Muscle of back (tissue), 11 donors: ENCODE measurements around the gene MYO1F. TPM values are rescaled to one million over a fixed set of nuclear protein-coding genes. Genes with fewer than 3 reads are reported as not detected.
"Not testable (repeated sequence)": the region's sequence is repeated elsewhere in the genome, so short reads cannot be mapped to it uniquely, and the experiment has no call there.

Experiments used
- DNase-seq, 3 donors: peaks; one replicate each; pipeline versions ENCODE4 v3.0.0 to v3.0.0-alpha.2; 2013
- polyA plus RNA-seq, 10 donors: library from polyadenylated mRNA; unstranded; fragments of 120-200 nt; gene quantifications; one replicate each; pipeline ENCODE4 v1.2.1, GENCODE V29; 2013; ENCODE audit not compliant: insufficient read length in 10 of 10

MYO1F gene
- polyA plus RNA-seq, 10 donors: 3.4 to 13.7 (median 5.8) TPM

DNA sequence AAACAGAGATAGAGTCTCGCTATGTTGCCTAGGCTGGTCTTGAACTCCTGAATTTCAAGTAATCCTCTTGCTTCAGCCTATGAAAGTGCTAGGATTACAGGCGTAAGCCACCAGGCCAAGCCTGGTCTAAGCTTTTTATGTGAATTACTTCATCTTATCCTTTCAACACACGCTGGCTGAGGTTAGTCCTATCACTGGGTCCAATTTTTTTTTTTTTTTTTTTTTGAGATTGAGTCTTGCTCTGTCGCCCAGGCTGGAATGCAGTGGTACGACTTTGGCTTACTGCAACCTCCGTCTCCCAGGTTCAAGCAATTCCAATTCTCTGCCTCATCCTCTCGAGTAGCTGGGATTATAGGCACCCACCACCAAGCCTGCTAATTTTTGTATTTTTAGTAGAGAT lies 10.4 kb downstream of the MYO1F start:
- no peak for DNase-seq

DNA sequence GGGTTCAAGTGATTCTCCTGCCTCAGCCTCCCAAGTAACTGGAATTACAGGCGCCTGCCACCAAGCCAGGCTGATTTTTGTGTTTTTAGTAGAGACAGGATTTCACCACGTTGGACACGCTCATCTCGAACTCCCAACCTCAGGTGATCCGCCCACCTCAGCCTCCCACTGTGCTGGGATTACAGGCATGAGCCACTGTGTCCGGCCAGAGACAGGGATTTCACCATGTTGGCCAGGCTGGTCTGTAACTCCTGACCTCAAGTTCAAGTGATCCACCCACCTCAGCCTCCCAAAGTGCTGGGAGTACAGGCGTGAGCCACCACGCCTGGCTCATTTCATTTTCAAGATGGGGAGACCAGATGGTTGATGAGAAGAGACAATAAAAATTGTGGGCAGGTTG lies 12.4 kb downstream of the MYO1F start:
- DNase-seq: not testable (repeated sequence)

DNA sequence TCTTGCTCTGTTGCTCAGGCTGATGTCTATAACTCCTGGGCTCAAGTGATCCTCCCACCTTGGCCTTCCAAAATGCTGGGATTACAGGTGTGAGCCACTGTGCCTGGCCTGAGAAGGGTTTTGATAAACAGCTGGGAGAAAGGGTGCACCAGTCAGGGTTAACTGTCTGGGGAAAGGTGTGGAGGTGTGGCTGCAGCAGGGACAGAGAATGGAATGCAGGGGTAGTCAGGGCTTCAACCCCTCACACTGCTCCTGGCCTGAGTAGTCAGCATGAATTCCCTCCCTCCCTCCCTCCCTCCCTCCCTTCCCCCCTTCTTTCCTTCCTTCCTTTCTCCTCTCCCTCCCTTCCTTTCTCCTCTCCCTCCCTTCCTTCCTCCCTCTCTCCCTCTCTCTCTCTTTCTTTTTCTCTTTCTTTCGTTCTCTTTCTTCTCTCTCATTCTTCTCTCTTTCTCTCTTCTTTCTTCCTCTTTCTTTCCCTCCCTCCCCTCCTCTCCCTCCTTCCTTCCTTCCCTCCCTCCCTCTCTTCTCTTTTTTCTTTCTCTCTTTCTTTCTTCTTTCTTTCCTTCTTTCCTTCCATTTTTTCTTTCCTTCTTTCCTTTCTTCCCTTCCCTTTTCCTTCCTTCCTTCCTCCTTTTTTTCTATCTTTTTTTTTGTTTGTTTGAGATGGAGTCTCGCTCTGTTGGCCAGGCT lies 16.0 kb downstream of the MYO1F start:
- no peak for DNase-seq

DNA sequence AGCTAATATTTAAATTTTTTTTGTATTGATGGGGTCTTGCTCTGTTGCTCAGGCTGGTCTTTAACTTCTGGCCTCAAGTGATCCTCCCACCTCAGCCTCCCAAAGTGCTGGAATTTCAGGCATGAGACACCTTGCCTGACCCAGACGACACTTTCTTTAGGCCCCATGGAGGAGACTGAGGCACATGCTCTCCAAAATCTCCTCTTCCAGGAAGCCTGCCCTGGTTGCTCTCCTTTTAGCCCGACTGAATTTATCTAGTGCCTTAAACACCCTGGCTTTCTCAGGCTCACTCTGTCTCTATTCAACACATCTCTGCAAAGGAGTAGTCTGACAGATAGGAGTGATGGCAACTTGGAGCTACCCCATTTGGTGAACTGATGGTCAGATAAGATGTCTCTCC lies 18.9 kb downstream of the MYO1F start:
- DNase-seq: no peak

DNA sequence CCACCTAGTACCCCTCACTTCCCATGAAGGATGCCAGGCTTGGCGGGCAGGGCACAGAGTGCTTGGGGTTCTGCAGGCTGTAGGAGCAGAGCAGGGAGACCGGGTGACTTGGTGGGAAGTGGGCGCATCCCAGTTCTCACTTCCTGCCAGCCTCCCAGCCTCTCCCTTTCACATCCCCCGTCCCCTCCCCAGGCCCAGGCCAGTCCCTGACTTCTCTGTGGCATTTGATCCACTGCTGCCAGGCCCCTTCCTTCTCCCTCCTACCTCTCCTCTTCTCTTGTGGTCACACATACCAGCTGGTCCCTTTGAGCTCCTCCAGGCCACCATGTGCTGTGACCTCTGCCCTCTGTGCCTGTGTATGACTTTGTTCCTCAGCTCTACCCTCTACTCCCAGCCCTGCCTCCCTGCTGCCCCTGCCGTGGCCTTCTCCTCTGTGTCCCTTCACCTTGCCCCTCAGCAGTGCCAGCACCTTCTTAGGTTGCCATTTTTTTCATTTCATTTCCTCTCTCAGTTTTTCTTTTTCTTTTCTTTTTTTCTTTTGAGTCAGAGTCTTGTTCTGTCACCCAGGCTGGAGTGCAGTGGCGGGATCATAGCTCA lies 19.5 kb downstream of the MYO1F start:
- DNase-seq: no peak

DNA sequence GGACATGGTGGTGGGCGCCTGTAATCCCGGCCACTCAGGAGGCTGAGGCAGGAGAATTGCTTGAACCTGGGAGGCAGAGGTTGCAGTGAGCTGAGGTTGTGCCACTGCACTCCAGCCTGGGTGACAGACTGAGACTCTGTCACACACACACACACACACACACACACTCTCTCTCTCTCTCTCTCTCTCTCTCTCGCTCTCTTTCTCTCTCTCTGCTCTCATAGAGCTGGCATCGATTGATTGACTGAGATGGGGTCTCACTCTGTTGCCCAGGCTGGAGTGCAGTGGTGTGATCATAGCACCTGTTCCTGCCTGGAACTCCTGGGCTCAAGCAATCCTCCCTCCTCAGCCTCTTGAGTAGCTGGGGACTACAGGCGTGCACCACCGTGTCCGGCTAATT lies 23.5 kb downstream of the MYO1F start:
- not testable (repeated sequence) for DNase-seq

DNA sequence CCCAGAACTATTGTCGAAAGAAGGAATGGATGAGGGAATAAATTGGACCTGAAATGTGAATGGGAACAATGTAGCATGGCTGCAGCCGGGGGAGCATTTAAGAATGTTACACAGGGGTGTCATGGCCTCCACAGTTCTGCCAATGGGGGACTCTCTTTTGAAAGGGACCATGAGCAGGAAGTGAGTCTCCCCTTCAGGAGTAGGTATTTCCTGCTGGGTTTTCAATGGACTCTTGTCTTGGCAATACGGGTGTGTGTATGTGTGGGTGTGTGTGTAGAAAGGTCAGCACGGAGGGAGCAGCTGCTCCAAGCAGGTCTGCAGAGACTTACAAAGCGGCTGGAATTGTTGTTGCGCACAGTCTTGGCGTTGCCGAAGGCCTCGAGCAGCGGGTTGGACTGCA lies 24.4 kb downstream of the MYO1F start:
- peak in 2 of 3 donors; percentile 15 to 32 for DNase-seq

DNA sequence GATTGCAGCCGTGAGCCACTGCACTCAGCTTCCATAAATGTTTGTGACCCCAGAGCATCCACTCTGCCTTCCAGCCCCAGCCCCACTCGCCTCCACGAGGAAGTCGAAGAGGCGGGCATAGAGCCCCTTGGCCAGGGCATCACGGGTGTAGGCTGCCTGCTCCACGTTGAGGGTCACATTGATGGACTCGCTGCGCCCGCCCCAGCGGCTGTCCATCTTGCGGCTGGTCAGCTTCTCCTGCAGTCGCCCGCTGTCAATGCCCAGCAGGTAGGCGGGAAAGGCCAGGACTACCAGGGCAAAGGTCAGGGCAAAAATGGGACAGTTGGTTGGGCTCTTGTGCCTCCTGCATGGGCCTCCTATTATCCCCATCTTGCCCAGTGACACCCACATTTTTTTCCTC lies 27.2 kb downstream of the MYO1F start:
- DNase-seq: no peak

DNA sequence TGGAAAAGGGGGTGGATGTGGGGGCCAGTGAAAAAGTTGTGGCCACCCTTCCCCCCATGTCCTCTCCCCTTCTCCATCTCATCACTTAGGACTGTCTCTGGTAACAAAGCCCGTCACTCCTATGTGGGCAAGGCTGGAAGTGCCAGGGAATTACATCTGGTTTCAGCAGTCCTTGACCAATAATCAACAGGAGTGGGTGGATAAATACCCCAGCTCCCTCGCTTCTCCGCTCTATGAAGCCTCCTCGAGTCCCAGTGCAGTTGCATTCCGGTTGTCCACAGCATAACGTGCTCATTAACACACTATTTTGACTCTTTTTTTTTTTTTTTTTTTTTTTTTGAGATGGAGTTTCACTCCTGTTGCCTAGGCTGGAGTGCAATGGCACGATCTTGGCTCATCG lies 31.5 kb downstream of the MYO1F start:
- no peak for DNase-seq

DNA sequence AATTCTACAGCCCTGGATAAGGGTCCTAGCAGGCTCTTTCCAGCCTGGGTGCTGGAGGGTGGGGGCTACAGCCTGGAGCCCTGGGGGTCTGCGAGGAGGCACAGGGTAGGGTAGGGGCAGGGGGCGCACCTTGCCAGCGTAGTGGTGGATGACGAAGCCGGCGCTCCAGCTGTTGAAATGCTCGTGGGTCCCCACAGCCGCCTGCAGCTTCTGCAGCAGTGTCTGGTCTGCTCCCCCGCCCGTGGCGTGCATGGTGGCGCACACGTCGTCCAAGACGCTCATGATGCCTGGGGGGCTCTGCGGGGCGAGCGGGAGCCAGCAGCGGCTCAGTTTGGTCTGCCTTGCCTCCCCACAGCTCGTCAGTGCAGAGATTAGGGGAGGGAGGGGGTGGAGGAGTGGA lies 33.1 kb downstream of the MYO1F start:
- DNase-seq: no peak

DNA sequence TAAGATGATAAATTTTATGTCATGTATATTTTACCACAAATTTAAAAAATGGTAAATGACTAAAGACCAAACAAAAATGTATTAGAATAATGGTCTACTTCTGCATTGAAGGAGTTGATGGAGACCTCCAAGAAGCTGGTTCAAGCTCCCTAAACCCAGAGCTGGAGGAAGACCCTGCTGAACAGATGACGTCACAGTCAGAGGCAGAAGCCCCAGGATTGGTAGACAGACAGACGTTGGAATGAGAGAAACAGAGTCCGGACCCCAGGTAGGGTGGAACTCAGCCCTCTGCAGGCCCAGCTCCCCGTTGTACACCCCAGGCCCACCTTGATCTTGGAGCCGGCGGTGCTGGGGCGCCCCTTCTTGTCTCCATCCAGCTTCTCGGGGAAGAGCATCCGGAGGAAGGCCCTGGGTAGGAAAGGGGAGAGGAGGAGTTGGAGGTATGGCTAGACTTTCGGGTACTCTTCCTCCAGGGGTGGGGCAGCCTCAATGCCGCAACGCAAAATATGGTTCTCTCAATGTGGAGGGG lies 37.6 kb downstream of the MYO1F start:
- DNase-seq: no peak

DNA sequence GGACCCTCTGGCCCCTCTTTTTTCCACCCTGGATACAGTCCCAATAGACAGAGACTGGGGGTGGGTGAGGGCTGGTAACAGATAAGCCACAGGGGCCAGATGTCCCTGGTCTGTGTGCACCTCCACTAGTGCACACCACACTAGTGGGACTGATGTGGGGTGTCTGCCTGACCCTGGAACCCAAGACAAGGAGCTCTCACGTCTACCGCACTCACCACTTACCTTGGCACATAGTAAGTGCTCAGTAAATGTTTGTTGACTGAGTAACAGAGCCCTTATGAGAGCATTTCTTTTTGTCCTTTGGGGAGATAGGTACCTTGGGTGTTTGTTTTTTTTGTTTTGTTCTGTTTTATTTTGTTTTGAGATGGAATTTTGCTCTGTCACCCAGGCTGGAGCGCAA lies 40.1 kb downstream of the MYO1F start:
- DNase-seq: no peak

DNA sequence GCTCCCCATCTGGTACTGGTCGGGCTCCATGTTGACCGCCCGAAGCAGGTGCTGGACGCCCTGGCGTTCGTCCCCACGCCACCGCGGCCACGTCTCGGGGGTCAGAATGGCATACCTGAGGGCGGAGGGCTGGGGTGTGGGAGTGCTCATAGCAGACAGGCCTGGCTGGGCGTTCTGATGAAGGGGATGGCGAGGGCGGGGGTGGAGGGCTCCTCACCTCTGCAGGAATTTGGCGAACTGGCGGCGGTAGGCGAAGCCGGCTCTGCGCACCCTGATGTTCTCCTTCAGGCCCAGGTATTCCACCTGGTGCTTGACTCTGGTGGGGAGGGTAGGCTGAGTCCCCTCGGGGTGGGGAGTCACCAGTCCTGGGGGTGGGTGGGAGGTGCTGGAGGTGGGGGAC lies 41.0 kb downstream of the MYO1F start:
- DNase-seq: no peak

DNA sequence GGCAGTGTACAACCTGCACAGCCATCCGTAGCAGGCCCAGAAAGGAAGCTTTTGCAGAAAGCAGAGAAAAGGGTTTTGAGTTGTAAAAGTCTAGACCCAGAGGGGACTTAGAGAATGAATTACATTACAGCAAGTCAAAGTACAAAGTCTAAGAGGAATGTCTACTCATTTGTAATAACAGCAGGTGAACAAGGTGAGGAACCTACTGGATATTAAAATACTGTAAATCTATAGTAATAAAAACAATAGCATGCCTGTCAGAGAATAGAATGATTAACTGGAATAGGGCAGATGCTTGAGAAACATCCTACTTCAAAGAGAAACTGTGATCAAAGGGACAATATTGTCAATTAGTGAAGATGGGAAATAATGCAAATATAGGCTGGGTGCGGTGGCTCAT lies 45.0 kb downstream of the MYO1F start:
- no peak for DNase-seq

DNA sequence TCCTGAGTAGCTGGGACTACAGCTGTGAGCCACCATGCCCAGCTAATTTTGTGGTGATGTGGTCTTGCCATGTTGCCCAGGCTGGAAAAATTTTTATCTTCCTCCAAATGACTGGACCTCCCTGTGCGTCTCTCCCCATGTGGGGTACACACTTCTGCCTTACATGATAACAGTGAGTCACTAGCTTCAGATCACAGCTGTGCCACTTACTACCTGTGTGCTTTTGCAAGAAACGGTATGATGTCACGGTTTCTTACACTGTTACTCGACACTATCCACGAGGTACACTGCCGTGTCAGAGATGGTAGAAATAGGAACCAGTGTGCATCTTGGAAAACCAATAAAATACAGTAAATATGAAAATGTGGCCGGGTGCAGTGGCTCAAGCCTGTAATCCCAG lies 45.8 kb downstream of the MYO1F start:
- no peak for DNase-seq

DNA sequence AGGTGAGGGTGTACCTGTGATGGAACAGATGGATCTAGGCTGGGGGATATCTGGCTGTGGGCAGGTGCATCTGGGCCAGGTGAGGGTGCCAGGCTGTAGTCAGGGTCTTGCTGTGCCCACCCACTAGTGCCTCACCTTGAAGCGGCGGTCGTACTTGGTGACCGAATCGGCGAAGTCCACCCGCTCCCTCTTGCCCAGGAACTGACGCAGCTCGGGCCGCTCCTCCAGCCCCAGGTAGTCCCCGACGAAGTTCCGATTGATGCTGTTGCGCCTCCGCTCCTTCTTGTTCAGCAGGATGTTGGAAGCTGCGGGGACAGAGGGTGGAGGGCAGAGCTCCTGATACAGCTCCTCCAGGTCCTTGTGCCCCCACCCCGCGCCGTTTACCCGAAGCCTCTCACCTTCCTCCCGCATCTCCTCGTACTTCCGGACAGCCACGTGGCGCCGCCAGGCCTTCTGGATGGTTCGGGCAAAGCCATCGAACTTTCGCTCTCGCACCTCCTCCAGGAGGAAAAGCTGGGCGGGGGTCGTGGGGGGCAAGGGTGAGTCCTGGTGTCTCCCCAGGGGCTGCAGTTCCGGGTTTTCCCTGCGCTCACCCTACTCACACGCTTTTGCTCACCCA lies 47.1 kb downstream of the MYO1F start:
- DNase-seq: no peak

DNA sequence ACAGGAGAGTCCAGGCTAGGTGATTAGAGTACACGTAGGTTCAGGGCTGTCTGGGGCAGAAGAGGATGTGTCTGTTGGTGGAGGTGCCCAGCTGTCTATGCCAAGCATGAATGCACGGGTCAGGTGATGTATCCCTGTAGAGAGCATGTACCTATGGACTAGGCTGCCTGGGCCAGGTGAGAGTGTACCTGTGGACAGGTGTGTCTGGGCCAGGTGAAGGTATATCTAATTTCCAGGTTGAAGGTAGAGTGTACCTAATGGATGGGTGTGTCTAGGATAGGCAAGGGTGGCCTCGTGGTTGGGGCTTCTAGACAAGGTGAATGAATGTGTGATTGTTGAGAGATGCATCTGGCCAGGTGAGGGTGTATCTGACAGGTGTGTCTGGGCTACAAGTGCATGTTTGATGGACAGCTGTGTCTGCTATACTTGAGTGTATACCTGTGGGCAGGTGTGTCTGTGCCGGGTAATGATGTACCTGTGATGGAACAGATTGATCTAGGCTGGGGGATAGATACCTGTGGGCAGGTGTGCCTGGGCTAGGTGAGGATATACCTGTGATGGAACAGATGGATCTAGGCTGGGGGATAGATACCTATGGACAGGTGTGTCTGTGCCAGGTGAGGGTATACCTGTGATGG lies 47.8 kb downstream of the MYO1F start:
- DNase-seq: no peak

DNA sequence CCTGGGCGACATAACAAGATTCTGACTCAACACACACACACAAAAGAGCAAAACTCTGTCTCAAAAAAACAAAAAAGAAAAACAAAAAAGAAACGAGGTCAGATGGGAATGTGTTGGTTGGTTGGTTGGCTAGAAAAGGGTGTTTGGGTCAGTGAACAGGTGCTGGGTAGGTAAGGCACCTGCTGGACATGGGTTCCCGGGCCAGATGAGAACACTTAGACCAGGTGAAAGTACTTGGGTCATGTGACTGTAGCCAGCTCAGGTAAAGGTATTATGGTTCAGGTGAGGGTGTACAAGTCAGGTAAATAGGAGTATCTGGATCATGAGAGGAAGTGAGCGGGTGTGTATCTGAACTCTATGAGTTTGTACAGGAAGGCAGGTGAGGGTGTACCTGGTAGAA lies 48.7 kb downstream of the MYO1F start:
- no peak for DNase-seq

DNA sequence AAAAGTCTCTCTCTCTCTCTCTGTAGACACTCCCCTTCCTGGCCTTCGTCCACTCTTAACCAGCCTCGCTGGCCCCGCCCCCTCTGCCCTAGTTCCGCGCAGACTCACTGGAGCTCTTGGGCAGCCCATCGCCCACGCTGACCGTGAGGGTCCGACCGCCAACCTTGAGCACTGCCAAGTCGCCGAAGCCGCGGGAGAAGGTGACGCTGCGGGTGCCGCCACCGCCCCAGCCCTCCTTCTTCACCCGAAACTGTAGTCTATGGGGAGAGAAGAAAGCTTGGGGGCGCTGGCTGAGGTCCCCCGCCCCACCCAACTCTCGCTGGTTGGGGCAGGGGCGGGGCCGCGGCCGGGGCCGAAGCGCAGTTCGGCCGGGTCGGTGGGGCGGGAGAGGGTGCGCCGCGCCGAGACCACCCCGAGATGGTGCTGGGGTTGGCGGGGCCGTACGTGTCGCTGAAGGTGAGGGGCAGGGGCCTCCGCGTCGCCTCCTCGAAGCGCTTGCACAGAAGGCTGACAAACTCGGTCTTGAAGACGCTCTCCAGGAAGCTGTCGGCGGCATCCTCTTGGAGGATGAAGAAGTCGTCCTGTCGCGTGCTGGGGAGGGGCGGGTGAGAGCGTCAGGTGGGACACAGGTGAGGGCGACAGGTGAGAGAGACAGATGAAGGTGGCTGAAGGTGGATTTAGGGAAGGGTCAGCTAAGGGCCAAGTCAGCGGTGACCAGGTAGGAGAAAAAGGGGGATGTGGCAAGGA lies 50.7 kb downstream of the MYO1F start:
- DNase-seq: peak; percentile 94 to 97 (median 94)

DNA sequence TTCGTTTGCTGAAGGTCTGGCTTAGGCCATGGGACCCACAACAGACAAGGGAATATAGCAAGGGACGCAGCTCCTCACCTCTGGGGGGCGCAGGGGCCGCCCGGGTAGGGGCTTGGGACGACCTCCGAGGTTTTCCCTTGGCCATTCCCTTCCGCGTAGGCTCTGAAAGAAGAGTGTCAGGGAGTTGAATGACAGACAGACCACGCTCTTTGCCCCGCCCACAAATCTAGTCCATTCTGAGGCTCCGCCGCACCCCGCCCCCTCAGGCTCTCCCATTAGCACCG lies 51.9 kb downstream of the MYO1F start:
- no peak for DNase-seq

DNA sequence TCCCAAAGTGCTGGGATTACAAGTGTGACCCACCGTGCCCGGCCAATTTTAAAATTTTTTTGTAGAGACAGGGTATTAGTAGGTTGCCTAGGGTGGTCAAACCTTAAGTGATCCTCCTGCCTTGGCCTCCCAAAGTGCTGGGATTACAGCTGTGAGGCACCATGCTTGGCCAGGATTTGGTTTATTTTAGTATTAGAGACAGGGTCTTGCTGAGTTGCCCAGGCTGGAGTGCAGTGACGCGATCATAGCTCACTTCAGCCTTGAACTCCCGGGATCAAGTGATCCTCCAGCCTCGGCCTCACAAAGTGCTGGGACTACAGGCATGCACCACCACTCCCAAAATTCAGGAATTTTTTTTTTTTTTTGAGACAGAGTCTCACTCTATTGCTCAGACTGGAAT lies 57.9 kb downstream of the MYO1F start:
- no peak for DNase-seq

DNA sequence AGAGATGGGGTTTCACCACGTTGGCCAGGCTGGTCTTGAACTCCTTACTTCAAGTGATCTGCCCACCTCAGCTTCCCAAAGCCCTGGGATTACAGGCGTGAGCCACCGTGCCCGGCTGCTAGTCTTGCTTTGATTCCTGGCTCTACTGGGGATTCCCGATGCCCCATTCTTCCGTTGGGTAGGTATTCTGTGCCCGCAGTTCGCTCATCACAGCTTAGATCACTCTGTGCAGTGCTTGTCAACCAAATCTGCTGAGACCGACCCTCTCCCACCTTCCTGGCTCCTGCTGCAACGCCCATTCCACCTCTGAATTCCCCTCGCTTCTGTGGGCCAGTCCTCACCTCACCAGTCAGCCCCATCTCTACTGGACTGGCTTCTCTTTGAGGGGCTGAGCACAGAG lies 58.7 kb downstream of the MYO1F start:
- no peak for DNase-seq
